Sciatic nerve (tissue), 2 donors: ENCODE results near the gene ZNF330. TPM values are rescaled to one million over a fixed set of nuclear protein-coding genes. Genes with fewer than 3 reads are reported as not detected.
"Not testable (repeated sequence)": the region's sequence is repeated elsewhere in the genome, so short reads cannot be mapped to it uniquely, and the experiment has no call there.

Experiments
- ATAC-seq: fragments of 200-7000 bp; cut with Tn5 transposase; one replicate; pipeline ENCODE4 v1.9.1; 2020; ENCODE audit warnings: mild to moderate bottlenecking, moderate library complexity
- DNase-seq: peaks from one replicate; pipeline ENCODE4 v3.0.0-alpha.2; 2020; ENCODE audit warnings: low spot score
- intact Hi-C: fragments of 100-400 bp; cut with DNase I; formaldehyde crosslinking; loops from one replicate; pipeline ENCODE4 v1.14.2; 2022
- total RNA-seq: library from RNA; stranded (reverse); fragmentation: NEBNext Ultra II Directional; extraction: Animal tissue kit (Norgen Biotek cat#: 25700); gene quantifications from one replicate; pipeline ENCODE4 v1.2.1, GENCODE V29; 2021
- donor health status: DM: no; HTN: no; CAD: no.
- donor health status: DM: no; HTN: no; CAD: no.

The ZNF330 gene
- total RNA-seq, 1 donor from 2014 or later, result 34.4 TPM

DNA sequence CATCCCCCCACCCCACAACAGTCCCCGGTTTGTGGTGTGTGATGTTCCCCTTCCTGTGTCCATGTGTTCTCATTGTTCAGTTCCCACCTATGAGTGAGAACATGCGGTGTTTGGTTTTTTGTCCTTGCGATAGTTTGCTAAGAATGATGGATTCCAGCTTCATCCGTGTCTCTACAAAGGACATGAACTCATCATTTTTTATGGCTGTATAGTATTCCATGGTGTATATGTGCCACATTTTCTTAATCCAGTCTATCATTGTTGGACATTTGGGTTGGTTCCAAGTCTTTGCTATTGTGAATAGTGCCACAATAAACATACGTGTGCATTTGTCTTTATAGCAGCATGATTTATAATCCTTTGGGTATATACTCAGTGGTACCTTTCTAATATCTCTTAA is 6.6 kb downstream of the ZNF330 start:
- DNase-seq, intact Hi-C loops, ATAC-seq: not testable (repeated sequence)

DNA sequence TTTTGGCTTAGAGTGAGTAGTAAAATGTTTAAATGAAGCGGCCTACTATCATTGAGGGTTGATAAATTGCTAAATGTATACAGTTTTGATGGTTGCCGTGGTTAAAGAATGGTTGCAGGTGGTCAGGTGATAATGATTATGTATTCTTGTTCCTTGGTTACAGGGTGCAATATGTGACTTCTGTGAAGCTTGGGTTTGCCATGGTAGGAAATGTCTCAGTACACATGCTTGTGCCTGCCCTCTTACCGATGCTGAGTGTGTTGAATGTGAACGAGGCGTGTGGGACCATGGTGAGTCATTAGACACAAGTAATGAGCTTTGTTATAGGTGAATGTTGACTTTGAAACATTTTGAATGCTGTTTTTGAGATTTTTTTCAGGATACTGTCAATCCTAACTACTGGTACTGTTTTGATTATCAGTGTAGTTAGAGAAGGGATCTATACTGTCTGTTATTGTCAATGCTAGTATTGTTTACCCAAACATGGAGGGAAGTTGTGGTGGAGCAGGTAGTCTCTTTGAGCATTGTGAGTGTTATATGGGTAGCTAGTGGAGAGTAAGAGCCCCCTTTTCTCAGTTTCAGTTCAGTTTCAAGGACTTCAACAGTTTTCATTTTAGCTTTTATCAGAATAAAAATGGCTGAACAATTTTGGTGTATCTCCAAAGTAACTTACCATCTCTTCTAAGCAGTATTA is 8.9 kb downstream of the ZNF330 start:
- DNase-seq, result no peak

DNA sequence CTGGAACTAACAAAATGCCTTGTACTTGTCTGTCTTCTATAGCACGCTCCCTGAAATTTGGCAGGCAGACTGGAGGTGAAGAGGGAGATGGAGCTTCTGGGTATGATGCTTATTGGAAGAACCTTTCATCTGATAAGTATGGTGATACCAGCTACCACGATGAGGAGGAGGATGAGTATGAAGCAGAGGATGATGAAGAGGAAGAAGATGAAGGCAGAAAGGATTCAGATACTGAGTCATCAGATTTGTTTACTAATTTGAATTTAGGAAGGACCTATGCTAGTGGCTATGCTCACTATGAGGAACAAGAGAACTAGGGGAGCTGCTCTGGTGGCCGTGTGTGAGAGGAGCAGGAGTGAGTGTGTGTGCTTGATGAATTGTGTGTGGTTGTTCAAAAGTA is 13.0 kb downstream of the ZNF330 start:
- intact Hi-C loops, result no loop called here
- ATAC-seq (no peak), DNase-seq (no peak)

More for the DNA sequence above, 8.9 kb downstream of the ZNF330 start:
- ATAC-seq, result no peak
- intact Hi-C loops, result no loop called here

DNA sequence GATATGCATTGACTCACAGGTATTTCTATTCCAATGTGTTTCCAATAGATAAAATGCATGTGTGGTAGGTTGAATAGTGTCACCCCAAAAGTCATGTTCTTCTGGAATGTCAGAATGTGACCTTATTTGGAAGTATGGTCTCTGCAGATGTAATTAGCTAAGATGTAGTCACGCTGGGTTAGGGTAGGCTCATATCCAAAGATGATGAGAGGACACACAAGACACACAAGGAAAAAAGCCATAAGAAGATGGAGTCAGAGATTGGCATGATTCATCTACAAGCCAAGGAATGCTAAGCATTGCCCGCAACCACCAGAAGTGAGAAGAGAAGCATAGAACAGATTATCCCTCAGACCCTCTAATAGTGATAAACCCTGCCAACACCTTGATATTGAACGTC is 17.5 kb downstream of the ZNF330 start:
- intact Hi-C loops, result no loop called here
- ATAC-seq (no peak), DNase-seq (no peak)

DNA sequence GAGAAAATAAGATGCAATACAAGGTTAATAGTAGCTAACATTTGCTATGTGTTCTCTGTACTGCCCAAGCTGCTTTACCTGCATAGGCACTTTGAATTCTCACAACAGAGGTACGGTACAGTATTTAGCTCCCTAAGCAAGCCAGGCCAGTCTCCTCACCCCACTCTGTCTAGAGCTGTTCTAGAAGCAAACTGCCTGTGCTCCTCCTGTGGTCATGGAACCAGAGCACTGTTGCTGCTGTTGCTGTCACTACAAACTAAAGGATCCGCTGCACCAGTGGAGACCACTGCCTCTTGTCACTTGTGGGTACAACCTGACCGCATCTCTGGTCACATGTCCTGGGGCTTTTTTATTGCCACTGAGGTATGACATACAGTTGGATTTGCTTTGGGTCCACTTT is 19.6 kb downstream of the ZNF330 start:
- DNase-seq (no peak), ATAC-seq (no peak)
- intact Hi-C loops, result no loop called here

DNA sequence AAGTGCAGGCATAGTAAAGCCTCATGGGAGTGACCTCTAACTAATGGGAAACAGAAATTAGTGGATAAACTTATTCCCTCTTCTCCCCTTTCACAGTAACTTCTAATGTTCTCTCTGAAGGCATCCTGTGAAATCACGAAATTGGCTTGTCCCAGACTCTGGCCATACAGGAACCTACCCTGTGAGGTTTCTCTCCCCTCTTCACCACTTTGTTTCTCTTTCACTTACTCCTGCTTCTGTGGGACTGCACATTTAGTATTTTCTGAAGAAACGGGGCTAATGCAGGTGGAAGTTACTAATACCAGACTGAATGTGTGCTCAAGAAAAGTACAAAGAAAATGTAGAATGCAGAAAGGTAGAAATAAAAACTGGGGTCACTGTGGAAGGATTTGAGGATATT is 20.0 kb downstream of the ZNF330 start:
- DNase-seq (no peak), ATAC-seq (no peak)
- intact Hi-C loops, result no loop called here

DNA sequence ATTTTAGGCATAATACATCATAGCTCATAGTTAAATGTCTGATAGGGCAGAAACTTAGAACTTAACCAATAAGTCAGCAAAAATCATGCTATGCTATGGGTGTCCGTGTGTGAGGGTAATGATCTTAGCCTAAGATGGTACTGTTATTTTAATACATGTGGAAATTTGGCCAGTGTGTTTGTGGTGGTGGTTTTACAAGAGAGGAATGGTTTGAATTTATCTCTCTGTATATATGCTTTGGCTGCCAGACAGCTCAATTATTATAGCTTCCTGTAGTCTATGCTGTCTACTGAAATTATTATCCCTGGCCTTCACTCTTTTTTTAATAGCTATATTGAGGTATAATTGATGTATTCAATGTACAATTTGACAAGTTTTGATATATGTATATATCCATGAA is 21.3 kb downstream of the ZNF330 start:
- DNase-seq (no peak), ATAC-seq (no peak)
- intact Hi-C loops, result no loop called here

DNA sequence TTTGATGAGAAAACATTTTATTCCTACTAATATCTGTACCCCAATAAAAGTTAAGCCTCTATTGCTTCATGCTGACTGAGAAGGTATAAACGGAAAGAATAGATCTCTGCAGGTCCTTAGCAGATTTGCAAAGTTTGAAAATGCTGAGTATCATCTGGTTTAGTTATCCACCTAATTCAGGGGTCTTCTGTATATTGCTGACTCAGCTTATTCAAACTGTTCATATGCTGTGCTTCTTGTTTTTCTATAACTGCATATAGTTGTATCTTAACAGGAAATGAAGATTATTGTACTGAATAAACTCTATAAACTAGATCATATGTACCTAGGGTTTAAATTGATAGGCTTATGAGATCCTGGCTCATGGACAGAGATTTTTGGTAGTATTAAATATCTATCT is 23.7 kb downstream of the ZNF330 start:
- intact Hi-C loops, result no loop called here
- DNase-seq (no peak), ATAC-seq (no peak)

DNA sequence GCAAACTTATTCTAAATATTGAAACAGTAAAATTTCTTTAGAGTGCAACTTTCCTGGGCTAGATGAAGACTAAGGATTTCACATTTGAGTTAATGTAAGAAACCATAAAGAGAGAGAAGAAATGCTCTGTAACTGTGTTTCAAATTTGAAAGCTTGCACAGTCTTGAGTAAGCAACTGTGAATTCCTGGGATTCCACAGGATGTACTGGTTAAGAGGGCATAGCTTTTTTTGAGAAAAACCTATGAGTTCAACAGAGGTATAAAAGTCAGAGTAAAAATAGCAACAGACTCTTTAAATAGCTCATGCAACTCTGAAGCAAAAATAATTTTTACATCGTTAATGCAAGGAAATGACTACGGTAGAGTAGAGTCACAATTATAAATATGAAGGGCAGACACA is 25.5 kb downstream of the ZNF330 start:
- intact Hi-C loops, result no loop called here
- no peak for DNase-seq
- no peak for ATAC-seq

DNA sequence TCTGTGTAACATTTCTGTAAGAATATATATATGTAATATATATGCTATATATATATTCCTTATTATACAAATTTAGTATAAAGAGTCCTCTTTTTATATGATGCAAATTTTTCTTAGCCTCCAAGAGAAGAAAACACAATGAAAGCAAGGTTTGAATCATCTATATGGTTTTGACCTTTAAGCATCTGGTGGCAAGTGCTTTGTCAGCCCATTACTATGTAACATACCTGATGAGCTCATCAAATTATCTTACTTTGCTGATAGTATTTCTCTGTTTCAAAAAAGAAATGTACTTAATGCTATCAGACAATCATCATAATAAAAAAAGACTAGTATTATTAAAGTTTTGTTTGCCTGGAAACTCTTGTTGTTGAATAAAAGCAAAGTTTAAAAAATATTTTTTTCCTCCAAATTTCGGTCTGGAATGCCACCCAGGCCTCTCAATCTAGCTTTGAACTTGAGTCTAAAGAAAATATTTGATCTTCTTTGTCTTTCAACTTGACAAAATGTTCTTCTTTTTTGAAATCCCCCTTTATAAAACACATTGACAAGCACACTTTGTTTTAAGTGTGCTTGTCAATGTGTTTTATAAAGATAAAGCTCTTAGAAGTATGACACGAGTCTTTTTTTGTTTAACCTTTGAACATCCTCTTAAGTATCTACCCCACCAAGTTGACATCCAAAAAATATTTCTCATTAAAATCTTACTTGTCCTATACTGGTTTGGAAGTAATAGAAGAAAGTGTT is 26.2 kb downstream of the ZNF330 start:
- ATAC-seq (no peak), DNase-seq (no peak)
- intact Hi-C loops, result no loop called here

DNA sequence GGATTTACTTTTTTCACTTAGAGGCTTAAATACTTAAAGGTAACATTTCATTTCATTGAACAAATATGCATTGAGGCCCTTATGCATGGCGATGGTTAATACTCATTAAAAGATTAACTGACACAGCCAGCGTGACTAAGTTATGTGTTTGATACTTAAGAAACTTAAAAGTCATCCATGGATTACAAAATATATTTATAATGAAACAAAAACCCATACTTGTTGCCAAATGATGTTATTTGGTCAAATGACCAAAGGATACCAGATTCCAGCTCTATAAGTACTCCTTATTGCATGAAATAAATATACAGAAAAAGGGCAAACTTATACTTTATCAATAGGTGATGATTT is 26.7 kb downstream of the ZNF330 start:
- ATAC-seq (no peak), DNase-seq (no peak)
- intact Hi-C loops, result no loop called here

DNA sequence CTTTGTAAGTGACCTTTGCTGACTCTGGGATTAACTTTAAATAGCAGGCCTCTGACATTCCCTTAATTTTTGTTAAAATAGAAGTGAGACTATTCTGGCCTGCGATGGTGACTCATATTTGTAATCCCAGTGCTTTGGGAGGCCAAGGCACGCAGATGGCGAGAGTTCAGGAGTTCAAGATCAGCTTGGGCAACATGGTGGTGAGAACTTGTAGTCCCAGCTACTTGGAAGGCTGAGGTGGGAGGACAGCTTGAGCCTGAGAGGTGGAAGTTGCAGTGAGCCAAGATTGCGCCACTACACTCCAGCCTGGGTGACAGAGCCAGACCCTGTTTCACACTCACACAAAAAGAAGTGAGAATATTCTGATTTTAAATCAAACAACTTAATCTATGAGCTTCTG is 27.3 kb downstream of the ZNF330 start:
- no peak for DNase-seq
- intact Hi-C loops, result no loop called here
- no peak for ATAC-seq

DNA sequence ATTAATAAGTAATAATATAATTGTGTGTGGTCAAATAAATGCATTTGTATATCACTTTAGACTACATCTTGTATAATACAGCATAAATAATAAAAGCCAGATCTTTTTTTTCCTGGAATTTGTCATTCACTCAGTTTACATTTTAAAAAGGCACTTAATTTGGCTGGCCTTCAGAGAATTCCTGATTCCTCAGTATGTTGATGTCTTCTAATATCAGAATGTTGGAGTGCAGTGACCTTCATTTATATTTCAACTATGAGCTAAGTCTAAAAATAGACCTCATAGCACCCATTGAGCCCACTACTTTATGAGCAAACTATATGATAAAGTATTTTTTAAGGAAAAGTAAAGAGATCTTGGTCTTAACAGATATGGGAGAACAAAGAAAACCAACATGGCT is 27.8 kb downstream of the ZNF330 start:
- intact Hi-C loops, result no loop called here
- DNase-seq (no peak), ATAC-seq (no peak)

DNA sequence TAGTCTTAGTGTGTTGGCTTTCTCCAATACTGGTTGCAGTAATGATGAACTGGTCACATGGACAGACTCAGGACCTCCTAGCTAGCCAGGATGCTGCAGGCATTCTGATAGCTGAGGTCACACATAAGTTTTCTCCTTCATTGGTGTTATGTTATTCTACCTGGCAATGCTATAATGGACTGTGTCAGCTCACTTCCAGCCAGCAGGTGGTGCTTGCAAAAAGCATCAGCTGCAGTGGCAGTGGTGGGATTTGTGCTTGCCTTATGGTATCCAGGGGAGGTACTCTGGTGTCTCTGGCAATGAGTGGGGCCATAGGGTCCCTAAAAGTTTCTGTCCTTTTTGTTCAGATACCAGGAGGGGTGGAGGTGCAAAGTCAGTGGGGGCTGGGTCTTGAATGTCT is 33.6 kb downstream of the ZNF330 start:
- DNase-seq (no peak), ATAC-seq (no peak)
- intact Hi-C loops, result no loop called here

DNA sequence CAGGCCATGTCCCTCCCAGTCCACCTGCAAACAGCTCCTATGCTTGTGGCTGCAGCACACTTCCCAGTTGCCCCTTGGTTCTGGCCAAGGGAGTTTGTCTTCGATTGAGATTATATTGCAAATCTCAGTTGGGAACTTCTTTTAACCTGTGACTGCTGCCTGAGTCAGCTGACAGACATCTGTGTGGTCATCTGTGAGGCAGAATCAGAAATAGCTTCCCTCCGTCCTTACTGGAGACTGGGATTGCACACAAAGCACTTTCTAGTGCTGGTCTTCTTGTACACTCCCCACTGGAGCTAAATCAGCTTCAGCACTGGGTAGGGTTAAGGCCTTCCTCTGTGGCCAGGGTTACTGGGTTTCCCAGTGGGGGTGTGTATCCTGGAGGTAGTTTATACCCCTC is 34.3 kb downstream of the ZNF330 start:
- no peak for DNase-seq
- ATAC-seq, result no peak
- intact Hi-C loops, result no loop called here

DNA sequence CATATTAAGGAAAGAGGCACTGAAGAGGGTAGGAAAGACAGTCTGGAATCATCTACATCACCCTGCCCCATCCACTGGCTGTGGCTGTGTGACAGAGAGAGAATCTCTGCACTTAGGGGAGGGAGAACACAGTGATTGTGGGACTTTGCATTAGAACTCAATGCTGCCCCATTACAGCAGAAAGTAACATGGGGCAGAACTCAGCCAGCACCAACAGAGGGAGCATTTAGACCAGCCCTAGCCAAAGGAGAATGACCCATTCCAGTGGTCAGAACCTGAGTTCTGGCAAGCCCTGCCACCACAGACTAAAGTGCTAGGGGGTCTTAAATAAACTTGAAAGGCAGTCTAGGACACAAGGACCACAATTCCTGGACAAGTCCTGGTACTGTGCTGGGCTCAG is 37.9 kb downstream of the ZNF330 start:
- DNase-seq (no peak), ATAC-seq (no peak)
- intact Hi-C loops, result no loop called here

DNA sequence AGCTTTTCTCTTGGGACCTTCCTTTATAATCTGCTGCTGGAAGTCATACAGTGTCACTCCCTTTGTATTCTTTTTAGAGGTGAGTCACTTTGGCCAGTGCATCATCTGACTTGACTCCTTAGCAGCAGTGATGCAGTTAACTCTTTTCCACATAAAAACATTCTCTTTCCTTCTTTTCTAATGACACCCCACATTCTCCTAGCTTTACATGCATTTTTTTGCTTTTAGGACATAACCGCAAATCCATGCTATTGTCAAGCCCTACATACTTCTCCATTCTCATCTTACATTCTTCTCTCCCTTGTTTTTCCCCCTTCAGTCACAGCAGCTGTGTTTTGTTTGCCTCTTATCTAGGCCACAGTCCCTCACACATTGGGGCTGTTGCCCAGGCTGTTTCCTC is 55.1 kb downstream of the ZNF330 start:
- ATAC-seq (no peak), DNase-seq (no peak)
- intact Hi-C loops, result no loop called here

DNA sequence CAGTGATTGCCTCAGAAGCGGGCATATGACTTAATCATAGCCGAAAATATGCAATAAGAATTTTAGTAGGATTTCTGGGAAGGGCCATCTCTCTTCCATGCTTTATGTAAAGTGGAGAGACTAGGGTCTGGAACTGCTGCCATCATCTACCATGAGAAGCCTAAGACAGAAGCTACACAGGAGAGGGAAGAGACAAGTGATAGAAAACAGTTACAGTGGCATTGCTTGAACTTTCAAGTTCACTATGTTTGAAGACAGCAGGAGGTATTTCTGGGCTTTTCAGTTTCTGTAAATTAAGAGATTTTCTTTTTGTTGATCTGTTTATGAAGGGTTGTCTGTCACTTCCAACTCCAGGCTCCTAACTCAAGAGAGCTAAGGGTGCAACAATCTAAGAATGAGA is 62.5 kb downstream of the ZNF330 start:
- intact Hi-C loops, result no loop called here
- ATAC-seq, result no peak

DNA sequence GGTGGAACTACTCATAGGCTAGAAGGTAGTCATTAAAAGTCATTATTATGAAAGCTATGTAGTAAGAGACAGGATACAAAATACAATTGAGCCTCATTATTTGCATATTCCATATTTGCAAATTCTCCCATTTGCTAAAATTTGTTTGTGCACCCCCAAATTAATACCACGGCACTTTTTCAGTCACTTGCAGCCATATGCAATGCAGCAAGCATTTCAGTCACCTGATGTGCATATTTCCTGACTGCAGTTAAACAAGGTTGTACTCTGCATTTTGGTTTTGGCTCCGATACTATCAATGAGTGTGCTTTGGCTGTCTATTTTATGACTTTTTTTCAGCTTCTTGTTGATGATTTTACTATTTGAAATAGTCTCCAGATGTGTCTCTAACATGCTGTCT is 62.9 kb downstream of the ZNF330 start:
- DNase-seq, result no peak
- ATAC-seq, result no peak
- intact Hi-C loops, result no loop called here

More for the DNA sequence above, 62.5 kb downstream of the ZNF330 start:
- no peak for DNase-seq
